Thymus (tissue), 11 donors: Measurements from ENCODE around the gene NVL. TPM values are rescaled to one million over a fixed set of nuclear protein-coding genes. Genes with fewer than 3 reads are reported as not detected.
"Not testable (repeated sequence)": the region's sequence is repeated elsewhere in the genome, so short reads cannot be mapped to it uniquely, and the experiment has no call there.

Experiments
- DNase-seq, 9 donors: peaks; one replicate each; pipeline ENCODE4 v3.0.0-alpha.2; 2013; ENCODE audit warnings: low spot score in 9 of 9, low read depth in 6 of 9, missing footprints in 1 of 9
- H3K27ac ChIP-seq, 2 donors: one replicate each; pipeline ENCODE4 v1.5.1; 2013; ENCODE audit warnings: control low read depth in 1 of 2, low read depth in 1 of 2, low read length in 1 of 2, mild to moderate bottlenecking in 1 of 2, moderate library complexity in 1 of 2
- H3K27me3 ChIP-seq, 2 donors: one replicate each; pipeline ENCODE4 v1.5.1; 2013; ENCODE audit warnings: low read length in 1 of 2; ENCODE audit not compliant: control insufficient read depth in 2 of 2, insufficient read depth in 1 of 2
- H3K36me3 ChIP-seq, 2 donors: one replicate each; pipeline ENCODE4 v1.5.1; 2013; ENCODE audit warnings: low read length in 1 of 2, mild to moderate bottlenecking in 1 of 2, moderate library complexity in 1 of 2; ENCODE audit not compliant: control insufficient read depth in 2 of 2, insufficient read depth in 2 of 2
- H3K4me1 ChIP-seq, 2 donors: one replicate each; pipeline ENCODE4 v1.5.1; 2013; ENCODE audit warnings: low read length in 2 of 2; ENCODE audit not compliant: control insufficient read depth in 2 of 2, insufficient read depth in 2 of 2
- H3K4me3 ChIP-seq, 2 donors: one replicate each; pipeline ENCODE4 v1.5.1; 2013; ENCODE audit warnings: low read length in 2 of 2, control low read depth in 1 of 2, mild to moderate bottlenecking in 1 of 2
- H3K9me3 ChIP-seq, 2 donors: one replicate each; pipeline ENCODE4 v1.5.1; 2013; ENCODE audit warnings: low read length in 1 of 2, mild to moderate bottlenecking in 1 of 2; ENCODE audit not compliant: control insufficient read depth in 2 of 2, insufficient read depth in 1 of 2
- WGBS: extraction: QIAGEN DNeasy Blood & Tissue Kit; methylation state at CpG from one replicate; pipeline ENCODE4 v1.1.7; 2013; 5-methylcytosine and 5-hydroxymethylcytosine counted together
- polyA plus RNA-seq: library from polyadenylated mRNA; stranded (reverse); fragments of 200-250 nt; gene quantifications from one replicate; pipeline ENCODE4 v1.2.3, GENCODE V29; 2013
- total RNA-seq: library from RNA; stranded (reverse); fragments of 120-200 nt; gene quantifications from one replicate; pipeline ENCODE4 v1.2.4, GENCODE V29; 2013
- donor health status: healthy.

The NVL gene
- total and polyA plus RNA-seq, 2 donors = 26.8 to 55.1 TPM

DNA sequence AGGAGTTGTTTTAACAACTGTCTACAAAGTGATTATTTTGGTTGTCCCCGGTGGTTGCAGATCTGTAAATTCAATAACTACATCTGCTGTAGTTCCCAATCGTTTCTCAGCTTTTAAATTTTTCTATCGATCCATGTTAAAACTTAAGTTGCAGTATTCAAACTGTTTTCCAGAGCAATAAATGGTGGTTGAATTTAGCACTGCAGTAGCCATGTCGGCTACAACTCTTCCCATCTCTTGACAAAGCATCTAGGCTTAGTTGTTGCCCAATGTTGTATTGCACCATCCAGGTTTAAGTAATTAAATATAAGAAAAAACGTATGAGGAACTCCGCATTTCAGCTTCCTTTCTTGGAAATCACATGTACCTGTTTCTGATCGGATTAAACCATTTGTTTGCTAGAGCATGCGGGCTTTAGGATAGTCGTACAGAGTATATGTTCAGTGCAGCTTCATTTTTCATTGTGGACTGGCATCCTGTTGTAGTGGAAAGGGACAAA lies 27.7 kb upstream of the NVL start:
- Histone ChIP-seq H3K9me3 (no peaks in the 10 kb centered on the region), H3K4me3 (peak overlapping the region; percentile 61 to 73), H3K36me3 (peaks cover 0 to 3% of the 10 kb centered on the region in 2 donors), H3K27ac (no peak overlapping the region), H3K27me3 (no peaks in the 10 kb centered on the region), H3K4me1 (peaks cover 5 to 9% of the 10 kb centered on the region in 2 donors)
- WGBS = 53% methylated on average over 9 of the region's 9 CpGs
- no peak for DNase-seq

DNA sequence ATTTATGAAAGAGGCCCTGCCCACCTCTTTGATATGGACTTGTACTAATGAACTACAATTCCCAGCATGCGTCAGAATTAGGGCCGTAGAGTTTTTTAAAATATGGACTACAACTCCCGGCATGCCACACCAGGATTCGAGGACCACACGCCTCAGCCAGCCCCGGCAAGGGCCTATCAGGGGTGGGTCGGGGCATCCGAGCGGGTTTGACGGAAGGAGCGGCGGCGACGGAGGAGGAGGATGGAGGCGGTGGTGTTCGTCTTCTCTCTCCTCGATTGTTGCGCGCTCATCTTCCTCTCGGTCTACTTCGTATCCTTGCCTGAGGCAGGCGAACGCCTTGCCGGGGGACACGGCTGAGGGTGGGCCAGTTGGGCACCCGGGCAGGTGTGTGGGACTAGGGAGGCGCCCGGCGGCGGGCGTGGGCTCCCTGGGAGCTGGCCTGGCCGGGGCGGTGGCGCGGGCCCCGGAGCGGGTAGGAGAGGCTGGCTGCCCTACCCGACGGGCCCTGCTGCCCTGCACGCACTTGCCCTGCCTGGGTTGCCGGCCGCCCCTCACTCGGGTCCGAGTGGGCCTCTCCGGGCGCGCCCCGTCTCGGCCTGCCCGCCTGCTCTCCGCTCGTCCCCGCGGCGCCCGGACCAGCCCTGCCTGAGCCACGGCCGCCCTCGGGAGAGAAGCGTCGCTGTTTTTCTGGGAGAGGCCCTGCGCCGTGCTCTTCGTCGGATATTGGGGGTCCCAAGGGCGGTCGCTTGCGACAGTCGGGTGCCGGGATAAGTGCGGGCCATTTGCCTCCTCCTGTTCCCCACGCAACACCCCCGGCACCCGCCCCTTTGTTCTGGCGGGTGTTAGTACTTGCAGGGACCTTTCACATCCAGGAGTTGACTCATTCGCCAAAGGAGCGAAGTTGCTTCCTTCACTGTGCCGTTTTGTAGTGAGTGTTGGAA lies 27.0 kb upstream of the NVL start, which contains the start of gene CNIH4:
CNIH4 (plus strand) TSS at position 195 of the 941 bp plus-strand sequence; CDS start at position 241, 46 bp downstream.
- peak within 1 kb of the TSS; percentile 56 to 74 for H3K27ac ChIP-seq
- no peaks in the 10 kb centered on the region for H3K9me3 ChIP-seq
- peak; percentile 83 to 97 (median 93) for DNase-seq
- H3K4me3 ChIP-seq = peak within 1 kb of the TSS; percentile 61 to 73
- WGBS = under 1% methylated on average over 78 of the region's 78 CpGs
- H3K4me1 ChIP-seq = peaks cover 5 to 9% of the 10 kb centered on the region in 2 donors
- H3K36me3 ChIP-seq = peaks cover 0 to 3% of the 10 kb centered on the region in 2 donors
- H3K27me3 ChIP-seq = no peaks in the 10 kb centered on the region

DNA sequence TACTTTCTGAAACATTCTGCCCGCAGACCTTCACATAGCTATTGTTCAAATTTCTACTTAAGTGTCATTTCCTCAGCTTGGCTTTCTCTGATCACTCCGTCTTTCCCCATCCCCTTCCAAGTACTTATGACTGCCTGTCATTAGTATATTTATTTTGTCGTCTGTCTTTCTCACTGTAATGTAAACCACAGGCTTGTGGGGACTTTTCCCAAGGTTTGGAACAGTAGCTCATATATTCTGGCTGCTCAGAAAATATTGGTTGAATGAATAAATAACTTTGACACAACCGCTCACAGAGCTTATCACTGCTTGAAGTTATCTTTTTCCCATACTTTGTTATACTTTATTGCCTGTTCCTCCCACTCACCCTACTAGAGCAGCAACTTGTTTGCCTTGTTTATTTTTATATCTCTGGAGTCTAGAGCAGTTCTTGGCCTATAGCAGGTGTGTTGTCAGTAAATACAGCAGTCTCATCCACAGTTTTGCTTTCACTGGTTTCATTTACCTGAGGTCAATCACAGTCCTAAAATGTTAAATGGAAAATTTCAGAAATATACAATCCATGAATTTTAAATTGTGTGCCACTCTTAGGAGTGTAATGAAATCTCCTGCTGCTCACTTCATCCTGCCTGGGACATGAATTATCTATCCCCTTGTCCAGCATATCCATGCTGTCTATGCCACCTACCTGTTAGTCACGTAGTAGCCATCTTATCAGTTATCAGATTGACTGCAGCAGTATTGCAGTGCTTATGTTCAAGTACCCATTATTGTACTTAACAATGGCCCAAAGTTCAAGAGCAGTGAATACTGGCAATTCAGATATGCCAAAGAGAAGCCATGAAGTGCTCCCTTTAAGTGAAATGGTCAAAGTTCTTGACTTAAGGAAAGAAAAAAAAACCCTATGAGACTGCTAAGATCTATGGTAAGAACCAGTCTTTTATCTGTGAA lies 24.3 kb upstream of the NVL start:
- Histone ChIP-seq H3K9me3 (peaks cover 0 to 4% of the 10 kb centered on the region in 2 donors), H3K27me3 (no peaks in the 10 kb centered on the region), H3K4me3 (no peak overlapping the region), H3K36me3 (no peaks in the 10 kb centered on the region), H3K4me1 (peaks cover 5 to 9% of the 10 kb centered on the region in 2 donors), H3K27ac (no peak overlapping the region)
- no peak for DNase-seq
- 93% methylated on average over 5 of the region's 5 CpGs for WGBS

DNA sequence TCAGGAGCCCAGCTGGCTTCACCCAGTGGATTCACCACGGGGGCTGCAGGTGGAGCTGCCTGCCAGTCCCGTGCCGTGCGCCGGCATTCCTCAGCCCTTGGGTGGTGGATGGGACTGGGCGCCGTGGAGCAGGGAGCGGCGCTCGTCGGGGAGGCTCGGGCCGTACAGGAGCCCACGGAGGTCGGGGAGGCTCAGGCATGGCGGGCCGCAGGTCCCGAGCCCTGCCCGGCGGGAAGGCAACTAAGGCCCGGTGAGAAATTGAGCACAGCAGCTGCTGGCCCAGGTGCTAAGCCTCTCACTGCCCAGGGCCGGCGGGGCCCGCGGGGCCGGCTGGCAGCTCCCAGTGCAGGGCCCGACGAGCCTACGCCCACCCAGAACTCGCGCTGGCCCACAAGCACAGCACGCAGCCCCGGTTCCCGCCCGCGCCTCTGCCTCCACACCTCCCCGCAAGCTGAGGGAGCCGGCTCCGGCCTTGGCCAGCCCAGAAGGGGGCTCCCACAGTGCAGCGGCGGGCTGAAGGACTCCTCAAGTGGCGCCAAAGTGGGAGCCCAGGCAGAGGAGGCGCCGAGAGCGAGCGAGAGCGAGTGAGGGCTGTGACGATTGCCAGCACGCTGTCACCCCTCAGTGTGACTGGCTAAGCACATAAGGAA lies 22.6 kb upstream of the NVL start:
- H3K9me3 ChIP-seq, H3K36me3 ChIP-seq, H3K4me3 ChIP-seq, H3K27me3 ChIP-seq, H3K27ac ChIP-seq, DNase-seq, H3K4me1 ChIP-seq: not testable (repeated sequence)
- WGBS = 96% methylated on average over 49 of the region's 49 CpGs

DNA sequence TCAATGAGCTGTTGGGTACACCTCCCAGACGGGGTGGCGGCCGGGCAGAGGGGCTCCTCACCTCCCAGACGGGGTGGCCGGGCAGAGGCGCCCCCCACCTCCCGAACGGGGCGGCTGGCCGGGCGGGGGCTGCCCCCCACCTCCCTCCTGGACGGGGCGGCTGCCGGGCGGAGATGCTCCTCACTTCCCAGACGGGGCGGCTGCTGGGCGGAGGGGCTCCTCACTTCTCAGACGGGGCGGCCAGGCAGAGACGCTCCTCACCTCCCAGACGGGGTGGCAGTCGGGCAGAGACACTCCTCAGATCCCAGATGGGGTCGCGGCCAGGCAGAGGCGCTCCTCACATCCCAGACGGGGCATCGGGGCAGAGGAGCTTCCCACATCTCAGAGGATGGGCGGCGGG lies 19.7 kb upstream of the NVL start:
- not testable (repeated sequence) for DNase-seq, H3K4me1 ChIP-seq, H3K9me3 ChIP-seq, H3K27me3 ChIP-seq, H3K4me3 ChIP-seq, H3K27ac ChIP-seq, H3K36me3 ChIP-seq
- WGBS = 97% methylated on average over 30 of the region's 30 CpGs

DNA sequence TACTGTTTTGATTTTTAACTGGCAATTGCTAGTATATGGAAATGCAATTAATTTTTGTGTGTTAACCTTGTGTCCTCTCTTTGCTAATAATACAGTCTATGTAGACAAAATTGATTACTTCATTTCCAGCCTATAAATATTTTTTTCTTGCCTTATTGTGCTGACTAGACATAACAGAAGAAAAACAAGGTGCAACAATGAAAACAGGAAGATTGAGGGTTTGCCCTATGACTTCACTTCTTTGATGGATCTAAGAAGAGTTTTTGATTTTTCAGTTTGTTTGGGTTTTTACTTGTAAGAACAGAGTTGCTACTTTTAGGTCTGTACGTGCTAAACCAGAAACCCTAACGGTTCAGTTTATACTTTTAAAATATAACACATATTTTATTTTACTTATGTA lies 18.2 kb upstream of the NVL start:
- no peak overlapping the region for H3K4me3 ChIP-seq
- H3K4me1 ChIP-seq = no peaks in the 10 kb centered on the region
- H3K27me3 ChIP-seq = no peaks in the 10 kb centered on the region
- WGBS = 59% methylated on average over 2 of the region's 2 CpGs
- H3K36me3 ChIP-seq = no peaks in the 10 kb centered on the region
- peak in 2 of 9 donors; percentile 4 to 48 for DNase-seq
- no peak overlapping the region for H3K27ac ChIP-seq
- peaks cover 2 to 18% of the 10 kb centered on the region in 2 donors for H3K9me3 ChIP-seq

DNA sequence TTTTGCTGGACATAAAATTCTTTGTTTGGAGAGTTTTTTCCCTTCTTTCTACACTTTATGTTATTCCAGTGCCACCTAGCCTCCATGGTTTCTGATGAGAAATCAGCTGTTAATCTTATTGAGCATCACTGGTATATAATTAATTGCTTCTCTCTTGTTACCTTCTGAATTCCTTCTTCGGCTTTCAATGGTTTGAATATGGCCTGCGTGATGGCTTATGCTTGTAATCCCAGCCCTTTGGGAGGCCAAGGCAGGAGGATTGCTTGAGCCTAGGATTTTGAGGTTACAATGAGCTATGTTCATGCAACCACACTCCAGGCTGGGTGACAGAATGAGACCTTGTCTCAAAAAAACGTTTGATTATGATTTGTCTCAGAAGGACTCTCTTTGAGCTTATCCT lies 13.7 kb upstream of the NVL start:
- Histone ChIP-seq H3K4me3 (no peak overlapping the region), H3K27me3 (peaks cover 2 to 20% of the 10 kb centered on the region in 2 donors), H3K4me1 (peaks cover 0 to 5% of the 10 kb centered on the region in 2 donors), H3K9me3 (peaks cover 2 to 14% of the 10 kb centered on the region in 2 donors), H3K27ac (no peak overlapping the region), H3K36me3 (no peaks in the 10 kb centered on the region)
- 57% methylated on average over 3 of the region's 3 CpGs for WGBS
- no peak for DNase-seq

DNA sequence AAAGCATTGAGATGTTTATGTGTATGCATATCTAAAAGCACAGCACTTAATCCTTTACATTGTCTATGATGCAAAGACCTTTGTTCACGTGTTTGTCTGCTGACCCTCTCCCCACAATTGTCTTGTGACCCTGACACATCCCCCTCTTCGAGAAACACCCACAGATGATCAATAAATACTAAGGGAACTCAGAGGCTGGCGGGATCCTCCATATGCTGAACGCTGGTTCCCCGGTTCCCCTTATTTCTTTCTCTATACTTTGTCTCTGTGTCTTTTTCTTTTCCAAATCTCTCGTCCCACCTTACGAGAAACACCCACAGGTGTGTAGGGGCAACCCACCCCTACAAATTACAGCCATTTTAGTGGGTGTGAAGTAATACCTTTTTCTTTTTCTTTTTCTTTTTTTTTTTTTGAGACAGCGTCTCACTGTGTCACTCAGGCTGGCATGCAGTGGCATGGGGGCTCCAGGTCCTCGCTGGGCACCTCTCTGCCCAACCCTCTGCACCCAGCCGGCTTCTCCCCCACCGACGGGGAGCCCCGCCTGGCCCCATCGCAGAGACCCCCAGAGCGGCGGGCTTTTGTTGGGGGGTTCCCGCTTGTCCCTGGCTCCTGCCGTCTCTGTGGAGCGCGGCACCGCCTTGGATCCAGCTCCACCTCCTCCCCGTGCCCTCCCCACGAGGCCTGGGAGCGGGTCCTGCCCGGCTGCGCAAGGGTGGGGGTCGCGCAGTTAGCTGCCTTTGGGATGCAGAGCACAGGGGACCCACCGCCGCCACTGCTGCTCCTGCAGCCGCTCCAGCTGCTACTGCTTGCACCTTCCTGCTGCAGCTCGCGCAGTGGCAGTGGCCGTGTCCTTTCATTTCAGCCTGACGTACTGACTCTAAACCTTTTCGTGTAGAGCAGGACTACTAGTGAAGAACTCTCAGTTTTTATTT lies 10.7 kb upstream of the NVL start:
- Histone ChIP-seq H3K27me3 (peaks cover 5 to 25% of the 10 kb centered on the region in 2 donors), H3K4me3 (peak overlapping the region; percentile 32 to 43), H3K9me3 (peaks cover 2 to 14% of the 10 kb centered on the region in 2 donors)
- peak in 3 of 9 donors; percentile 4 to 37 (median 21) for DNase-seq
- not testable (repeated sequence) for H3K4me1 ChIP-seq, H3K36me3 ChIP-seq, H3K27ac ChIP-seq
- WGBS = 12% methylated on average over 31 of the region's 36 CpGs
